ELF-1 (cell line): ENCODE measurements around the gene STIM1.
"Not testable (repeated sequence)": the region's sequence is repeated elsewhere in the genome, so short reads cannot be mapped to it uniquely, and the experiment has no call there.

Experiments
- DNase-seq: peaks from one replicate; pipeline ENCODE4 v3.0.0-alpha.2; 2016; ENCODE audit warnings: low read depth, low spot score

Gene STIM1

DNA sequence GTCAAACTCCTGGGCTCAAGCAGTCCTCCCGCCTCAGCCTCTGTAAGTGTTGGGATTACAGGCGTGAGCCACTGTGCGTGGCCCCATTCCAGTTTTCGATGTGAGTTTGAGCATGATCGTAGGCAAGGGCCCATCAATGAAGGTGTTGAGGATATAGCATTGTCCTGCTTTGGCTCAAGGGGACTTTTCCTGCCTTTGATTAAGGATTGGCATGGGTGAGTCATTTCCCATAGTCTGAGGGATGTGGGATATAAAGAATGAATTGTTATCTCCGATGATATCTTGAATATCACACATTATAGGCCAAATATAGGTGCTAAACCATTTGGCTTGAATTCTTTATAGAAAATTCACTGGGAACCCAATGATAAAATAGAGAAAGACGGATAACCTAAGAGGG, 30.4 kb downstream of the STIM1 start:
- DNase-seq: no peak

DNA sequence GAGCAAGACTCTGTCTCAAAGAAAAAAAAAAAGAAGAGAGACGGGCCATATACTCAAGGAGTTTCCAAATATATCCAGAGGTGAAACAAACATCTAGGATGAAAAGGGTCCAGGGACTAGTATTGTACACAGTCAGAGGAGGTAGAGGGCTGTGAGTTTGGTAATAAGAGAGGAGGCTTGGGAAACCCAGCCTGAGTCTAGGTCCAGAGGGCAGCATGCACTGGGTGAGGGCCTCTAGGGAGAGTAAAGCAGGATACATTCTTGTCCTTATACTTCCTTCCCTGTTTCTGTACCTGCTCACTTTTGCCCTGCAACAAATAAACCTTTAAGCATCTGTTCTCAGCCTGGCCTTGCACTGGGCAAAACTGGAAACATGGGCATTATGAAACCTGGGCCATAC, 31.5 kb downstream of the STIM1 start:
- no peak for DNase-seq

DNA sequence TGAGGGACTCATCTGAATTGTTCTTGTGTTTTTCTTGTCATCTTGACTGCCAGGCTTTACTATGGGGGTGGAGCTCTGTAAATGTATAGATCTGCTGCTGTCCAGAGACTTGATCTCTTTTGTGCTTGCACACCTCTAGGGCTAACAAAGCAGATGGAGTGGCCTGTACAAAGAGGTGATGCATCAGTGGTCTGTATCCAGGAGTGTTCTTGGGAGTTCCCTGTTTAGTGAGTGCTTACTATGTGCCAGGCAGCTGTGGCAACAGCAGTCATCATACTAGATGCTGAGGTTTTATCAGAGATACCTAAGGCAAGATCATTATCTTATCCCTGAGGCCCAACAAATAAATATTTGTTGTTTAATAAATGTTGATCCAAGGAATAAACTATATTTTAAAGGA, 33.4 kb downstream of the STIM1 start:
- no peak for DNase-seq

DNA sequence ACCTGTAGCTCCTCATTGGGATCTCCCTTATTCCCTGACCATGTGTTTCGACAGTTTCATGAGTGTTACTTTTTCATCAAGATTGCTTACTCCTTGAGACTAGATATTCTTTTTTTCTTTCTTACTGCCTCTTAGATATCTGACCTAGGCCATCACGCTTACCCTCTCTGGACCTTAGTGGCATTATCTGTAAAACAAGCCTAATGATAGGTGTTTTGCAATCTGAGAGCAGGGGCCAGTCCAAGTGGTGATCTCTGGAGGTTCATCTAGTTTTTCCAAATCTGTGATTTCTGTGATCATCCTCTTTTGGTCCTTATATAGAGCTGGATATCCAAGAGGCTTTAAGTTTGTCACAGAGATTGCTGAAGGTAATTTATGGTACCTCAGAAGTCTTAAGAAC, 34.5 kb downstream of the STIM1 start:
- no peak for DNase-seq

DNA sequence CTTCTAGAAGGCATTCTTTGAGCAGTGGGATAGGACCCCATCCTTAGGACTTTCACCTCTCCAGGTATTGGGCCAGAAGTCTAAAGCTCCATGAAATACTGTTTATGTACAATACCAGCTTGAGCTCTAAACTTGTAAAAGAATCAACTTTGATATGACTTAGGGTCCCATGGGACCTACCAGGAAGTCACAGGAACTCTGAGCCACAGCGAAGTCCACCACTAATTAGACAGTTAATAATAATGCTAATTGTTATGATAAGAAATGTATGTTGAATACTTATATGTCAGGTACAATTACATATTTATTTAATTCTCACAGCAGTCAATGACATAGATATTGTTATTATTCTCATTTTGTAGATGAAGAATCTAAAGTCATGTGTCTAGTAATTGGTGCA, 35.3 kb downstream of the STIM1 start:
- no peak for DNase-seq

DNA sequence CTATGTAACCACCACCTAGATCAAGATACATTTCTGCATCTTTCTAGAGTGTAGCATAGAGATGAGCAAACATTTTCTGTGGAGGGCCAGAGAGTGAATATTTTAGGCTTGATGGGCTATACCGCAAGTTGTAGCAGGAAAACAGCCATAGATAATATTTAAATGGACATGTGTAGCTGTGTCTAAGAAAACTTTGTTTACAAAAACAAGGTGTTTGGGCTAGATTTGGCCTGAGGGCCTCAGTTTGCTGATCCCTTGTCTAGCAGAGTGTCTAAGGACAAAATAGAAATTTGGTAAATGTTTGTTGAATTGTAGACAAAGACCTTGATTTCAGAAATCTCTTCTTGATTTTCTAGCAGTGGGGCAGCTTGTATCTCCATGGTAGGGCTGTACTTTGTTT, 36.3 kb downstream of the STIM1 start:
- DNase-seq: no peak

DNA sequence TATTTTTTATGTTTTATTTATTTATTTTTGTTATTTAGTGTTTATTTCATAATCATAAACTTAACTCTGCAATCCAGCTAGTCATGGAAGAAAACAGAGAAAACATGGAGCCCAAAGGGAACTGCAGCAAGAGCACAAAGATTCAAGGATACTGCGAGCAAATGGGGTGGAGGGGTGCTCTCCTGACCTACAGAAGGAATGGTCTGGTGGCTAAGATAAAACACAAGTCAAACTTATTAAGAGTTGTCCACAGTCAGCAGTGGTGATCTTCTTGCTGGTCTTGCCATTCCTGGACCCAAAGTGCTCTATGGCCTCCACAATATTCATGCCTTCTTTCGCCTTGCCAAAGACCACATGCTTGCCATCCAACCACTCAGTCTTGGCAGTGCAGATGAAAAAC, 36.7 kb downstream of the STIM1 start:
- DNase-seq: no peak

DNA sequence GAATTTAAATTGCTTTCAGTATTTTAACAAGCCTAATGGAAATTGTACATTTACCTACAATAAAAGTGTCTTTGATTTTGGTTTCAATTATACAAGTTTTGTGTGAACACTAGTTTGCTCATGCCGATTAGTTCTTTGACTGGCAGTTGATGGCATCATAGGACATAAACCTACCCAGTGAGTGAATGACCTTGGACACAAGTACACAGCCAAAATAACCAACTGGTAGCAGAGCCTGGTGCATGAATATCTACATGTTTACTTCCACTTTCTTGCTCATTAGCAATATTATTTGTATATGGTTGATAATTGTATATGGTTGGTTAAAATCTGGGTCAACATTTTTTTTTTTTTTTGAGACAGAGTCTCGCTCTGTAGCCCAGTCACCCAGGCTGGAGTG, 37.8 kb downstream of the STIM1 start:
- no peak for DNase-seq

DNA sequence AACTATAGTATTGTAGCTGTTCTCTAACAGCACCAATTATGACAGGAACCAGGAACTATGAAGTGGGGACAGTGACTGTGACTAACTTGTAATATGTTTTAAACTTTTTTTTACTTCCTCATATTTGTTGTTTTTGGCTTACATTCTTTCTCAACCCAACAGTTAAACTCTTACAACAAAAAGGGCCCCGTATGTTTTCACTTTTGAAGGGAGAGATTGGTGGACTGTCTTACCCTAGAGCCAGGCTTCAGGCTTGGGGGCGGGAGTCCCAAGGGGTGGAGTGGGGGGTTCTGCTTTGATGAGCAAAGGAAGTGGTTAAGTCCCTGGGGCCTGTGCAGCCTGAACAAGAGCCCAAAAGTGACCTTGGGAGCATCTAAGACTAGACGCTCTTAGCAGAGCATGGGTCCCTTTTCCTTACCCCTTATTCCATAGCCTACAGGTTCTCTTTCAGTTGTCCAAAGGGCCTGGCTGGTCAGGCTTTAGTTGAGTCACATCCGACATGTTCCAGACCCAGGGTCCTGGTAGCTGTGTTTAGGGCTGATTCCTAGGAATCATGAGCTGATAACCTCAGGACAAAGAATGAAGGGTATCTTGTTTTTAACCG, 38.8 kb downstream of the STIM1 start:
- peak; percentile 38 for DNase-seq

DNA sequence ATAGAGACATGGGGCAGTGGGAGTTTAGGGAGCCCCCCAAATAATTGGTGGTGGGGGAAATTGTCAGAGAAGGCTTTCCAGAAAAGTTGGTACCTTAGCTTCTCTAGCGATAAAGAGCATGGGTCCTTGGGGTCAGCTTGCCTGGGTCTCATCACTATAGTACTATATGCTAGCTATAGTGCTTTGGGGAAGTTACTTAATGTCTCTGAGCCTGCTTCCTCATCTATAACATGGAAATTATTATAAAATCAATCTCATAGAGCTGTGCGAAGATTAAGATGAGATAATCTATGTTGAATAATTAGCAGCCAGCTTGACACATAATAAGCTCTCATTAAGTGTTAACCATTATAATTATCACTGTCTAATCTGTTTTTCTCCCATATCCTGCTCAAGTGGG, 41.2 kb downstream of the STIM1 start:
- no peak for DNase-seq

DNA sequence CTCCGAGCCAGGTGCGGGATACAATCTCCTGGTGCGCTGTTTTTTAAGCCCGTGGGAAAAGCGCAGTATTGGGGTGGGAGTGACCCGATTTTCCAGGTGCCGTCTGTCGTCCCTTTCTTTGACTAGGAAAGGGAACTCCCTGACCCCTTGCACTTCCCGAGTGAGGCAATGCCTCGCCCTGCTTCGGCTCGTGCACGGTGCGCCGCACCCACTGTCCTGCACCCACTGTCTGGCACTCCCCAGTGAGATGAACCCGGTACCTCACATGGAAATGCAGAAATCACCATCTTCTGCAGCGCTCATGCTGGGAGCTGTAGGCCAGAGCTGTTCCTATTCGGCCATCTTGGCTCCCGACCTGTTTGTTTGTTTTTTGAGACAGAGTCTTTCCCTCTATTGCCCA, 44.8 kb downstream of the STIM1 start:
- not testable (repeated sequence) for DNase-seq

DNA sequence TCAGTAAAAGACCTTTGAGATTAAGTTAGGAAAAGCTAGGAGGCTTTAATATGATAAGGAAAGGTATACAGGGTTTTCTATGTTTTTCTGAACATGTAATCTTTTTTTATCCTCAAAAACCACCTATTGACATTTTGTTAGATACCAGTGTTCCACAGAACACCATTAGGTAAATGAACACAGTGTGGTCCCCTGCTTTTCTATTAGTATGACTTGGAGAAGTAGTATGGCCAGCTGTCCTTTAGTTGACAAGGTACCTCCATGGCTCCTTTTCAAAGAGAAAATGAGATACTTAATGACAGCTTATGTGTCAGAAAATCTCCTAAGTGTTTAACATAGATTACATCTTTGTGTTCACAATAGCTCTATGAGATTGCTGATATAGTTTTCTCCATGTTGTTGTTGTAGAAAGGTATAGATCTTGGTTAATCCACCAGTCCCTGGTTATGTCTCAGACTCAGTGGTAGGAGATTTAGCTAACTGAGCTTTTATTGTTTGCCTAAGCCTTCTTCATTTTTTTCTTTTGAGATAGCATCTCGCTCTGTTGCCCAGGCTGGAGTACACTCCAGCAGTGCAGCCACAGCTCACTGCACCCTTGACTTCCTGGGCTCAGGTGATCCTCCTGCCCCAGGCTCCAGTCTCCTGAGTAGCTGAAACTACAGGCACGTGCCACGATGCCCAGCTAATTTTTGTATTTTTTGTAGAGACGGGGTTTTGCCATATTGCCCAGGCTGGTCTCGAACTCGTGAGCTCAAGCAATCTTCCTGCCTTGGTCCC, 46.0 kb downstream of the STIM1 start:
- DNase-seq: no peak

DNA sequence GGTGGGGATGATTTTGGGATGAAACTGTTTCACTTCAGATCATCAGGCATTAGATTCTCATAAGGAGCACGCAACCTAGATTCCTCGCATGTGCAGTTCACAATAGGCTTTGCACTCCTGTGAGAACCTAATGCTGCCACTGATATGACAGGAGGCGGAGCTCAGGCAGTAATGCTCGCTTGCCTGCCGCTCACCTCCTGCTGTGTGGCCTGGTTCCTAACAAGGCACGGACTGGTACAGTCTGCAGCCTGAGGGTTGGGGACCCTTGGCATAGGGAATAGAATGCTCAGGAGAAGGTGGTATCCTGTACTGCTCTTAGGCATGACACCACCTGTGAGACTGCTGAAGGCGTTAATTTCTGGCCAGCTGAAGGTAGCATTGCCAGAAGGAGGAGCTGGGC, 47.0 kb downstream of the STIM1 start:
- DNase-seq: no peak

DNA sequence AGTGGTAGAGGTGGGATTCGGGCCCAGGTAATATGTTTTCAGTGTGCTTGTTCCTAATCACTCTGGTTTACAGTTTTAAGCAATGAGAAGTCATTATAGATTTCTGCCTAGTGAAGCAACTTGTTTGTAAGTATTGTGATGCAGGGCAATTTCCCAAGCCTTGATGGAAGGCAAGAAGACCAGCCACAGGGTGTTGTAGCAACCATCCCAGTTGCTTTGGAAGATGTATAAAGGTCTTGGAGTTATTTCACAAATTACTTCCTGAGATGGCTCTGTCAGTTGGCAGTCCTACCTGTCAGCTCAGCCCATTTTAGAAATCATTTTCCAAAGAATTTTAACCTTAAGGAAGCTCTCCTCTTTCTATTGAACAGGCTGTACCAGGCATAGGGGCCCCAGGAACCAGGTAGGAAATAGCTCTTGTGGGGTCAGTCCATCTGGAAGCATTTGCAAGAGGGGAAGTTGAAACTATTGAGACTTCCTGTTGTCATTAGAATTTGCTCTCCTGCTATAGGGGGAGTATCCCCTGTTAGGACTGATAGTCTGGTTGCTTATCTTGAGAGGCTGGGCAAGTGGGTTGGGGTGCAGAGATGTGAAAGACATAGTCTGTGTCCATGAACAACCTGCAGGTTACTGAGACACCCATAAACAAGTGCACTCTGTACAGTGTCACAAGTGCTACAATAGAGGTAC, 47.9 kb downstream of the STIM1 start:
- no peak for DNase-seq

DNA sequence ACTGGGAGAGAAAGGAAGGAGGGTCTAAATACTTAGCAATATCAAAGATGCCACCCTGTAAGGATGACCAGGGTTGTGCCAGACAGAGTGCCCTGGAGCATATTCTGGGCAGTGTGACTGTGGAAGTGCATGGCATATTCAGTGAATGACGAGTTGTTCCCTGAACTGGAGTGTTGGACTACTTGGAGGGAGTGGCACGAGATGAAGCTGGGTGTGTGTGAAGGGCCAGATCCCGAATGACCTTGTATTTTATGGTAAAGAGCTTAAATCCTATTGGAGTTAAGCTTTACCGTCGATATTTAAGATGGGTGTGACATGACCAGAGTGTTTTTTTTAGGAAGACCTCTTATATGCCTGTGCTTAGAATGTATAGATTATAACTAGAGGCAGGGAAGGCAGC, 48.8 kb downstream of the STIM1 start:
- DNase-seq: no peak

DNA sequence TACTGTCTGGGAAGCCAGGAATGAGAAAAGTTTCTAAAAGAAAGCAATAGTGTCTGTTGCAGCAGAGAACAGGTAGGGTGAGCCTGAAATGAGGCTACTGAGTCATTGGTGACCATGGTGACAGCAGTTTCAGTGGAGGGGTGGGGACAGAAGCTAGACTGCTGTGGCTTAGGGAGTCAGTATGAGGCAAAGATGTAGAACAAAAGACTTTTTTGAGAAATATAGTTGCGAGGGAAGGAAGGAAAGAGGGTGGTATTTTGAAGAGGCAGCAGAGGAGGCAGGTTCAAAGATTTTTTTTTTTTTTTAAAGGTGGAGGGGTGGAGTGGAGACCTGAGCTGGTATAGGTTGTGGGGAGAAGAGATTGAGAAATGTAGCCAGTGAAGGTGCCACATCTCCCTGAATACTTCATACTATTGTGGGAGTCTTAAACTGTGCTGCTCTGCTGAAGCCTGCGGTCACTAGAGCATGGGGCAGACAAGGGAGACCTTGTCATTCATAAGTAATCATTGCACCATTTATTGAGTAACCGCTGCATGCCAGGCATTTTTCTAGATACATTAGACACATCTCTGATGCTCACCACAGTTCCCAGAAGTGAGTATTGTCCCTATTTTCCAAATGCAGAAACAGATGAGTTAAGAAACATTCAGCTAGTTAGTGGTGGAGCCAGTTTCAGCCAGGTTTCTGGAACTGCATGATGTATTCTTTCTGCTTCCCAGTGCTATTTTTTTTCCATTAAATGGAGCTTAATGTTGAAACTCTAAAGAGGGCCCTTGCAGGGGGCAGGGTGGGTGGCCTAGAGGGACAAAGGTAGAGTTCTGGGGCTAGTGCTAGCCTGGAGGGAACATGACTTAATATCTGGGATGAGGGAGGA, 49.9 kb downstream of the STIM1 start:
- peak; percentile 34 for DNase-seq

DNA sequence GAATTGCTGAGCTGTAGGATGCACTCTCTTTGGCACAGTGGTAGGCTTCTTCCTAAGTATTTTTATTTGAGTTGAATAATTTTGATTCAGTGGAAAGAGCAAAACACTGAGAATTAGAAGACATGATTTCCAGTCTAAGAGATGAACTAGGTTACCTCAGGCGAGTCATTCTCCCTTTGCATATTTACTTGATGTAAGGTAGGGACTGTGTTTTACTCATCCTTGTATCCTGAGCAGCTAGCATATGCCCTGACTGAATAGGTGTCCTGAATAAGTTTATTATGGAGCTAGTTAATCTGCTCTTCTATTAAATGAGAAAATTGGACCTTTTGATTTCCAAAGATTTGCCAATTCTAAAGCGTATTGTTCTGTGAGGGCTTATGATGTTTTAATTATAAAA, 50.7 kb downstream of the STIM1 start:
- no peak for DNase-seq

DNA sequence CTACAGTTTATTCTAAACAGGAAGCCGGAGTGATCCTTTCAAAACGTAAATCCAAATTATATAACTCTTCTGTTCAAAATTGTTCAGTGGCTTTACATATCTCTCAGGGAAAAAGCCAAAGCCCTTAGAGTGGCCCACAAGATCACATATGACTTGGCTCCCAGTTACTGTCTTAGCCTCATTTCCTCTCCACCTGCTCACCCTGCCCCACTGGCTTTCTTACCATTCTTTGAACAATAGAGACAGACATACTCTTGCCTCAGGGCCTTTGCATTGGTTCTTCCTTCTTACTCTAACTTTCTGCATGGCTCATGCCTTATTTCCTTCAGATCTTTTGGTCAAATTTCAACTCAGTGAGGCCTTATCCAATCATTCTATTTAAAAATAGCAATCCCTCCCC, 52.1 kb downstream of the STIM1 start:
- DNase-seq: peak; percentile 16

DNA sequence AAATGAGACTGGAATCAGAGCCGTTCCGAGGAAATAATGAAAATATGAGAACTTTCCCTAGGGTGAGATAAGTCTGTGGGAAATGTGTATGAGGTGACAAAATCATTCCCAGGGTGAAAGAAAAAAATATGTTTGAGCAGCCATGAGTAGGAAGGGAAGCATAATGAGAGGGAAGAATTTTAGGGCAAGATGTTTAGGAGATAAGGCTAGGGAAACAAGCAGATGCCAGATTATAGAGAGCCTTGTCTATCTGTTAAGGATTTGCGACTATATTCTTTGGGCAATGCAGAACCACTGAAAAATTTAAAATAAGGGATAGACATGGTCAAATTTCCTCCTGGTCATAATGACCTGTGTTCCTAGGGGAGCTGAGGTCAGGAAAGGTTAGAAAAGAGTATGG, 54.4 kb downstream of the STIM1 start:
- no peak for DNase-seq

DNA sequence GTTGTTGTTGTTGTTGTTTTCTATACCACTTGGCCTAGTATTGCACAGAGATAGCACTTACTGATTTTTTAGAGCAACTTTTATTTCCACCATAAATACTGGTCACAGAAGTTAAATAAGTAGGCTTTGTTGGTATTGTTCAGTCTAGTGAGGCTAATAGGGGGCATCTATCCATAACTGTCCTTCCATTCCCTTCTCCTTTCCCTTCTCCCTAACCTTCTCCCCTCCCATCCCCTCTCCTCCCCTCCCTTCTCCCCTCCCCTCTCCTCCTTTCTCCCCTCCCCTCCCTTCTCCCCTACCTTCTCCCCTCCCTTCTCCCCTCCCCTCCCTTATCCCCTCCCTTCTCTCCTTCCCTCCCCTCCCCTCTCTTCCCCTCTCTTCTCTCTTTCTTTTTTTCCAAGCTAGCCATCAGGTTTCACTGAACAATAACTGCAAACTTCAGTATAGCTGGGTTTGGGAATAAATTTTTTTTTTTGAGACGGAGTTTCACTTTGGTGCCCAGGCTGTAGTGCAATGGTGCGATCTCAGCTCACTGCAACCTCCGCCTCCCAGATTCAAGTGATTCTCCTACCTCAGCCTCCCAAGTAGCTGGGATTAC, 56.5 kb downstream of the STIM1 start:
- no peak for DNase-seq

DNA sequence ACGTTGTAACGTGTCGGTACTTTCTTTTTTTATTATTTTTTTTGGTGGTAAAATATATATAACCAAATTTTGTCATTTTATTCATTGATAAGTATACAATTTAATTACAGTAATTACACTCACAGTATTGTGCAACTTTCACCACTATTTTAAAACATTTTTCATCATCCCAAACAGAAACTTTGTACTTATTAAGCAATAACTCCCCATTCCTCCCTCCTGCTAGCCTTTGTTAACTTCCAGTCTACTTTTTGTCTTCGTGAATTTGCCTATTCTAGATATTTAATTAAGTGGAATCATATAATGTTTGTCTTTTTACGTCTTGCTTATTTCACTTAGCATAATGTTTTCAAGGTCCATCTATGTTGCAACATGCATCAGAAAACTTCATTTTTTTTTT, 58.5 kb downstream of the STIM1 start:
- no peak for DNase-seq

DNA sequence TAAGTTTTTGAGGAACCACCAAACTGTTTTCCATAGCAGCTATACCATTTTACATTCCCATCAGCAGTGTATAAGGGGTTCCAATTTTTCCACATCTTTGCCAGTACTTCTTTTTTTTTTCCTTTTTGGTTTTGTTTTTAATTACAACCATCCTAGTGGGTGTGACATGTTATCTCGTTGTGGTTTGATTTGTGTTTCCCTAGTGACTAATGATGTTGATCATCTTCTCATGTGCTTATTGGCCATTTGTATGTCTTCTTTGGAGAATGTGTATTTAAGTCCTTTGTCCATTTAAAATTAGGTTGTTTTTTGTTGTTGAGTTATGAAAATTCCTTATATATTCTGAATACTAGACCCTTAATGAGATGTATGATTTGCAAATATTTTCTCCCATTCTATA, 59.3 kb downstream of the STIM1 start:
- no peak for DNase-seq
